Panc1 (cell line): ENCODE measurements around the gene SERPINB7. TPM values are rescaled to one million over a fixed set of nuclear protein-coding genes. Genes with fewer than 3 reads are reported as not detected.

ENCODE experiments used
- ATAC-seq: fragments of 200-7000 bp; cut with Tn5 transposase; 2 replicates; pipeline ENCODE4 v1.9.1; 2020; ENCODE audit warnings: mild to moderate bottlenecking, moderate library complexity
- Bru-seq: library from RNA; stranded (reverse); fragments of 400-500 nt; gene quantifications from one replicate; lab custom pipeline; 2021; lab: Mats Ljungman, UMichigan
- BruChase-seq, 2 experiments: library from RNA; stranded (reverse); fragments of 400-500 nt; gene quantifications; one replicate each; lab custom pipeline; 2021; lab: Mats Ljungman, UMichigan
- BruUV-seq: library from RNA; stranded (reverse); fragments of 400-500 nt; replicated peaks from 2 replicates; lab custom pipeline; 2021; lab: Mats Ljungman, UMichigan
- CTCF ChIA-PET: fragments of 300-600 bp; sonication (Branson Sonifier 250); formaldehyde crosslinking; loops from one replicate; lab custom pipeline; 2022; ENCODE audit warnings: antibody characterized with exemption; lab: Charles Lee
- POLR2A ChIA-PET: fragments of 300-600 bp; sonication (Branson Sonifier 250); formaldehyde crosslinking; loops from one replicate; lab custom pipeline; 2022; ENCODE audit warnings: antibody characterized with exemption; lab: Charles Lee
- DNase-seq: peaks from one replicate; pipeline ENCODE4 v3.0.0-alpha.2; 2010; ENCODE audit warnings: low read depth, low spot score
- H3K27ac ChIP-seq: 2 replicates; pipeline ENCODE4 v1.5.1; 2011; ENCODE audit warnings: mild to moderate bottlenecking, low read length, inconsistent platforms
- H3K27me3 ChIP-seq: fragments of 200-500 bp; sonication (Bioruptor generic); 2 replicates; pipeline ENCODE4 v1.6.0; 2014; ENCODE audit warnings: low read length, inconsistent platforms; ENCODE audit not compliant: control insufficient read depth, insufficient read depth
- H3K36me3 ChIP-seq: fragments of 200-500 bp; sonication (Bioruptor generic); 2 replicates; pipeline ENCODE4 v1.5.1; 2014; ENCODE audit warnings: inconsistent platforms, mild to moderate bottlenecking, low read length, moderate library complexity; ENCODE audit not compliant: control insufficient read depth, insufficient read depth
- H3K4me1 ChIP-seq: 2 replicates; pipeline ENCODE4 v1.5.1; 2011; ENCODE audit warnings: inconsistent platforms, mild to moderate bottlenecking, low read length, moderate library complexity; ENCODE audit not compliant: control insufficient read depth, insufficient read depth
- H3K4me3 ChIP-seq, 2 experiments: 2 replicates each; pipeline ENCODE4 v1.5.1; 2011 to 2012; ENCODE audit warnings: low read depth in 2 of 2, low read length in 2 of 2, mild to moderate bottlenecking in 2 of 2, inconsistent platforms in 1 of 2, moderate library complexity in 1 of 2
- H3K9me3 ChIP-seq: fragments of 200-500 bp; sonication (Bioruptor generic); 2 replicates; pipeline ENCODE4 v1.5.1; 2014; ENCODE audit warnings: low read depth, mild to moderate bottlenecking, inconsistent platforms, low read length, moderate library complexity; ENCODE audit not compliant: control insufficient read depth, insufficient read depth
- POLR2AphosphoS5 ChIP-seq: IDR thresholded peaks from 2 replicates; pipeline ENCODE4 v1.6.1; 2012; ENCODE audit warnings: mild to moderate bottlenecking, low read depth, low read length, moderate library complexity
- SIN3A ChIP-seq: IDR thresholded peaks from 2 replicates; pipeline ENCODE4 v1.6.1; 2012; ENCODE audit warnings: low read depth, mild to moderate bottlenecking, low read length, moderate library complexity, borderline replicate concordance; ENCODE audit not compliant: insufficient read depth
- TCF7L2 ChIP-seq: IDR thresholded peaks from 2 replicates; pipeline ENCODE4 v1.6.1; 2011; ENCODE audit warnings: mild to moderate bottlenecking, low read depth, low read length, inconsistent platforms
- in situ Hi-C: cut with HindIII; loops from 2 replicates; pipeline ENCODE4 v1.10.0; 2016; ENCODE audit warnings: low sequenced_read_pairs, low pct_unique_long_range_greater_than_20kb
- intact Hi-C: fragments of 100-400 bp; cut with micrococcal nuclease; formaldehyde crosslinking; loops from one replicate; pipeline ENCODE4 v1.10.0; 2022; ENCODE audit not compliant: unreplicated experiment
- long read RNA-seq: library from polyadenylated mRNA; unstranded; transcript quantifications from one replicate; pipeline ENCODE4 v2.0.0, GENCODE V29; 2021; ENCODE audit not compliant: unreplicated experiment
- polyA plus RNA-seq: library from polyadenylated mRNA; unstranded; fragments of >200 nt; gene quantifications from one replicate; pipeline ENCODE4 v1.2.1, GENCODE V29; 2012; ENCODE audit warnings: missing spikeins; ENCODE audit not compliant: insufficient read length
- total RNA-seq: library from RNA; stranded (reverse); gene quantifications from one replicate; pipeline ENCODE4 v1.2.1, GENCODE V29; 2021; ENCODE audit not compliant: unreplicated experiment
- TF ChIP-seq, protein P1 (sequence below): fragments of 450-650 bp; IDR thresholded peaks from 2 replicates; pipeline ENCODE4 v1.5.1; 2017; ENCODE audit warnings: mild to moderate bottlenecking
- TF ChIP-seq, protein P2 (sequence below), 2 experiments: IDR thresholded peaks; 2 replicates each; pipeline ENCODE4 v1.6.1; 2011 to 2012; ENCODE audit warnings: low read depth in 2 of 2, control low read depth in 1 of 2, low read length in 1 of 2, mild to moderate bottlenecking in 1 of 2, moderate library complexity in 1 of 2; ENCODE audit not compliant: insufficient read depth in 1 of 2

Gene SERPINB7, protein sequence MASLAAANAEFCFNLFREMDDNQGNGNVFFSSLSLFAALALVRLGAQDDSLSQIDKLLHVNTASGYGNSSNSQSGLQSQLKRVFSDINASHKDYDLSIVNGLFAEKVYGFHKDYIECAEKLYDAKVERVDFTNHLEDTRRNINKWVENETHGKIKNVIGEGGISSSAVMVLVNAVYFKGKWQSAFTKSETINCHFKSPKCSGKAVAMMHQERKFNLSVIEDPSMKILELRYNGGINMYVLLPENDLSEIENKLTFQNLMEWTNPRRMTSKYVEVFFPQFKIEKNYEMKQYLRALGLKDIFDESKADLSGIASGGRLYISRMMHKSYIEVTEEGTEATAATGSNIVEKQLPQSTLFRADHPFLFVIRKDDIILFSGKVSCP
- not detected for total RNA-seq
- not detected for polyA plus RNA-seq
- not detected for Bru-seq, nascent RNA
- BruChase-seq, experiment 1, labeled RNA remaining after a 2-hour chase: not detected
- BruChase-seq, experiment 2, labeled RNA remaining after a 6-hour chase: not detected
- long read RNA-seq: 0 reads

DNA sequence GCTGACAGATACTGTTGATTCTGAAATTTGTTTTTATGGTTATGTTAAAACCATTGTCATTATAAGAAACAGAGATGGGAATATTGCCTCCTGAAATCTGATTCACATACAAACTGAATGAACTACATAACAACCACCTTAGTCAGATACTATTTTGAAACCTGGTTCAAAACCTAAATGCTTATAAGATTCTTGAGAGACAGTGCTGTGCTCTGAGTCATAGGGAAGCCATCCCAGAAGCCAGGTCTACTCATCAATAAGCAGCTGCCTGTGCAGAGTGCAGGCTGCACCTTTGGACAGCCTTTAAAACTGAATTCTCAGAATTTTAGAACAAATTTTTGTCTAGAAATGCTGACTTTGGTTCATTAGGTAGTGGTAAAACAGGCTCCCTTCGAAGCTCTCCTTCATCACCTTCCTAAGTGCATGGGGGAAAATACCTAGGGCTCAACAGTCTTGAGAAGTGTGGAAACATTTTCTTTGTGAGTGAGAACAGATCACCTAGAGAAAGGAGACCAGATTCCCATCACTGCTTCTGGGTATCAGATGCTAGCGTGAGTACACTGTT is at the start of gene SERPINB7:
Gene SERPINB7 (plus strand): TSS at position 253 of the 565 bp plus-strand sequence. CDS start 6,955 bp downstream, outside the sequence.
- H3K27ac ChIP-seq: no peak within 1 kb of the TSS
- TF ChIP-seq TCF7L2 (no peak), POLR2AphosphoS5 (no peak)
- TF ChIP-seq, protein P1, sequence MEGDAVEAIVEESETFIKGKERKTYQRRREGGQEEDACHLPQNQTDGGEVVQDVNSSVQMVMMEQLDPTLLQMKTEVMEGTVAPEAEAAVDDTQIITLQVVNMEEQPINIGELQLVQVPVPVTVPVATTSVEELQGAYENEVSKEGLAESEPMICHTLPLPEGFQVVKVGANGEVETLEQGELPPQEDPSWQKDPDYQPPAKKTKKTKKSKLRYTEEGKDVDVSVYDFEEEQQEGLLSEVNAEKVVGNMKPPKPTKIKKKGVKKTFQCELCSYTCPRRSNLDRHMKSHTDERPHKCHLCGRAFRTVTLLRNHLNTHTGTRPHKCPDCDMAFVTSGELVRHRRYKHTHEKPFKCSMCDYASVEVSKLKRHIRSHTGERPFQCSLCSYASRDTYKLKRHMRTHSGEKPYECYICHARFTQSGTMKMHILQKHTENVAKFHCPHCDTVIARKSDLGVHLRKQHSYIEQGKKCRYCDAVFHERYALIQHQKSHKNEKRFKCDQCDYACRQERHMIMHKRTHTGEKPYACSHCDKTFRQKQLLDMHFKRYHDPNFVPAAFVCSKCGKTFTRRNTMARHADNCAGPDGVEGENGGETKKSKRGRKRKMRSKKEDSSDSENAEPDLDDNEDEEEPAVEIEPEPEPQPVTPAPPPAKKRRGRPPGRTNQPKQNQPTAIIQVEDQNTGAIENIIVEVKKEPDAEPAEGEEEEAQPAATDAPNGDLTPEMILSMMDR: no peak
- ChIA-PET CTCF (no interaction called here), POLR2A (no interaction called here)
- intact Hi-C loops: no loop called here
- no peaks in the 10 kb centered on the region for H3K36me3 ChIP-seq
- no peaks in the 10 kb centered on the region for H3K4me1 ChIP-seq
- no peak within 1 kb of the TSS; a peak in 1 of 4 replicates for H3K4me3 ChIP-seq
- DNase-seq (no peak), ATAC-seq (no peak)
- no TSS peak for BruUV-seq
- in situ Hi-C loops: no loop called here
- no peaks in the 10 kb centered on the region for H3K9me3 ChIP-seq
- H3K27me3 ChIP-seq: no peaks in the 10 kb centered on the region

DNA sequence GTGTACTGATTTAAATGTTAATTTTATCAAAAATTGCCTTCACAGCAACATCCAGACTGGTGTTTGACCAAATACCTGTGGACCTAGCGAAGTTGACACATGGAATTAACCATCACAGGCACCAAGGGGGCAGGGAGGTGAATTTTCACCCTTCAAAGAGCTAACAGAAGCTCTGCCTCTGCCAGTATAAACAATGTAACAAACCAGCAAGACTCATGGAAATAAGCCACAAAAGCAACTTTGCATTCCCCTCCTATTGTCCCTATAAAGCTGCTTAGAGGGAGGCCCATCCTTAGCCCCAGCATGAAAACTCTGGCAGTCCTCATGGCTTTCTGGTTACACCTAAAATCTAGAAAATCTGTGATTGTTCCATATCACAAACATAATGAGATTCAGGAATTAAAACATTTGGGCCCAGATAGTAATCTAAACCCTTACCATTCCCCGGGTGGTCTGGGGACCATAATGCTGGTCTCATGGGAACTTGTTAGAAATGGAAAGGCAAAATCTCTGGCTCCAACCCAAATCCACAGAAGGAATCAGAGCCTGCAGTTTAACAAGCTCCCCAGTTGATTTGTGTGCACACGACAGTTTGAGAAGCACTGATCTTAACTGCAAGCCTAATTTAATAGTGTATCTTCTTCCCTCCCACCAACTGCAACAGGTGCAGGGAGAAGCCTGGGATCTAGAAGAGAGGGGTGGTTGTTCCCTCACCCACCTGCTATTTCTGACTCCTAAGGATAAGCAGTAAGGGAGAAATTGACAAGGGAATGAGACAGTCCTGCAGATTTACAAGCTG is 49.3 kb upstream of the SERPINB7 start:
- ChIA-PET CTCF (no interaction called here), POLR2A (no interaction called here)
- DNase-seq (no peak), ATAC-seq (no peak)
- Histone ChIP-seq H3K27ac (no peak overlapping the region), H3K4me3 (no peak overlapping the region), H3K9me3 (no peaks in the 10 kb centered on the region), H3K36me3 (no peaks in the 10 kb centered on the region), H3K4me1 (no peaks in the 10 kb centered on the region), H3K27me3 (no peaks in the 10 kb centered on the region)
- TF ChIP-seq SIN3A (no peak), POLR2AphosphoS5 (no peak), TCF7L2 (no peak)
- TF ChIP-seq, protein P2, sequence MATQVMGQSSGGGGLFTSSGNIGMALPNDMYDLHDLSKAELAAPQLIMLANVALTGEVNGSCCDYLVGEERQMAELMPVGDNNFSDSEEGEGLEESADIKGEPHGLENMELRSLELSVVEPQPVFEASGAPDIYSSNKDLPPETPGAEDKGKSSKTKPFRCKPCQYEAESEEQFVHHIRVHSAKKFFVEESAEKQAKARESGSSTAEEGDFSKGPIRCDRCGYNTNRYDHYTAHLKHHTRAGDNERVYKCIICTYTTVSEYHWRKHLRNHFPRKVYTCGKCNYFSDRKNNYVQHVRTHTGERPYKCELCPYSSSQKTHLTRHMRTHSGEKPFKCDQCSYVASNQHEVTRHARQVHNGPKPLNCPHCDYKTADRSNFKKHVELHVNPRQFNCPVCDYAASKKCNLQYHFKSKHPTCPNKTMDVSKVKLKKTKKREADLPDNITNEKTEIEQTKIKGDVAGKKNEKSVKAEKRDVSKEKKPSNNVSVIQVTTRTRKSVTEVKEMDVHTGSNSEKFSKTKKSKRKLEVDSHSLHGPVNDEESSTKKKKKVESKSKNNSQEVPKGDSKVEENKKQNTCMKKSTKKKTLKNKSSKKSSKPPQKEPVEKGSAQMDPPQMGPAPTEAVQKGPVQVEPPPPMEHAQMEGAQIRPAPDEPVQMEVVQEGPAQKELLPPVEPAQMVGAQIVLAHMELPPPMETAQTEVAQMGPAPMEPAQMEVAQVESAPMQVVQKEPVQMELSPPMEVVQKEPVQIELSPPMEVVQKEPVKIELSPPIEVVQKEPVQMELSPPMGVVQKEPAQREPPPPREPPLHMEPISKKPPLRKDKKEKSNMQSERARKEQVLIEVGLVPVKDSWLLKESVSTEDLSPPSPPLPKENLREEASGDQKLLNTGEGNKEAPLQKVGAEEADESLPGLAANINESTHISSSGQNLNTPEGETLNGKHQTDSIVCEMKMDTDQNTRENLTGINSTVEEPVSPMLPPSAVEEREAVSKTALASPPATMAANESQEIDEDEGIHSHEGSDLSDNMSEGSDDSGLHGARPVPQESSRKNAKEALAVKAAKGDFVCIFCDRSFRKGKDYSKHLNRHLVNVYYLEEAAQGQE (IDR thresholded peaks at IDR 0.05; ENCODE audit: insufficient read depth in 1 of 2, low read depth in 2 of 2, low read length in 1 of 2): no peak
- TF ChIP-seq, protein P1: no peak
- intact Hi-C loops (no loop called here), in situ Hi-C loops (no loop called here)
- BruUV-seq: no TSS peak
